Activated naive CD8-positive, alpha-beta T cell treated with anti-CD3 and anti-CD28 coated beads, Interleukin-2, amount 50 U/mL, for 24 hours (primary cell): ENCODE results near the gene GLRA3.
A peak's percentile ranks its signal among the peaks of the same experiment; 100 is the strongest.

Source experiments
- ATAC-seq: fragments of 150-1000 bp; cut with Tn5 transposase; one replicate; pipeline ENCODE4 v1.10.0; 2021
- DNase-seq: peaks from one replicate; pipeline ENCODE4 v3.0.0; 2021
- H3K27ac Mint-ChIP-seq: one replicate; pipeline ENCODE4 v1.8.0; 2021; ENCODE audit warnings: mild to moderate bottlenecking, mixed read lengths
- H3K27me3 Mint-ChIP-seq: one replicate; pipeline ENCODE4 v1.8.0; 2021; ENCODE audit warnings: mixed read lengths
- H3K36me3 Mint-ChIP-seq: one replicate; pipeline ENCODE4 v1.8.0; 2021; ENCODE audit warnings: low read depth, mixed read lengths
- H3K4me1 Mint-ChIP-seq: one replicate; pipeline ENCODE4 v1.8.0; 2021; ENCODE audit warnings: mixed read lengths
- H3K4me3 Mint-ChIP-seq: one replicate; pipeline ENCODE4 v1.8.0; 2021; ENCODE audit warnings: mild to moderate bottlenecking, moderate library complexity, mixed read lengths
- H3K9me3 Mint-ChIP-seq: one replicate; pipeline ENCODE4 v1.8.0; 2021; ENCODE audit warnings: mixed read lengths

The GLRA3 gene

DNA sequence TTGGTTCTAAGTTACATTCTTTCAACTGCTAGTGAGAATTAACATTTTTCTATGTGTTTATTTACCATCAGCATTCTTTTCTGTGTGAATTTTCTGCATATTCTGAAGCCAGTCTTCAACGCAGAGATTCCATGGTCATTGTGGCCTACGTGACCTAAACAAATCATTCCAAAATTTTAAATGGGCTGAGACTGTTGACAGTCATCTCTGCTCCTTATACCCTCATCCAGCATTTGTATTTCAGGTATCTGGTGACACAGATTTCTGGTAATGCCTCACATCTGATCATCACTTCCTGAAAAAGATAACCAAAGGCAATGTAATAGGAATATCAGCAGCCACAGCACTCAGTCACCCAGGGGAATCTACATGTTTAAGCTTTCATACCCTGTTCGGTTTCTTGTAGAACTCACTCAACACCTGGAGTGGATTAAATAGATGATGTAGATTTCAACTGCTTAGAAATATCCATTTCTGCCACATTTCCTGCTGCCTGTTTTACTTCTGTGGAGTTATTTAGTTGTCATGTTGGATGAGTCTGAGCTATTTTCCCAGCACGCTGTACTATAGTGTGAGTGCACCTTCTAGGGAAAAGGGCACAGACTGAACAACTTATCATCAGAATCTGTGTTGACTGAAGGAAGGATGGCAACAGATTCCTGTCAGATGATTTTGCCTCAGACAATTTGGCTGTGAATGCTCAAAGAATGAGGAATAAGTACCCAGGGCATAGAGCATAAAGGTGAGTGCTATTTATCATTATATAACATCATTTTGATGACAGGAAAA lies 233.7 kb downstream of the GLRA3 start:
- H3K36me3 Mint-ChIP-seq, result no peaks in the 10 kb centered on the region
- H3K9me3 Mint-ChIP-seq, result peaks cover 5% of the 10 kb centered on the region
- H3K4me3 Mint-ChIP-seq, result no peak overlapping the region
- ATAC-seq, result no peak
- no peak for DNase-seq
- no peak overlapping the region for H3K27ac Mint-ChIP-seq
- H3K4me1 Mint-ChIP-seq, result peaks cover 15% of the 10 kb centered on the region
- H3K27me3 Mint-ChIP-seq, result no peaks in the 10 kb centered on the region

GRCh38 chr4:174593701-174594100 lies 235.3 kb downstream of the GLRA3 start:
- ATAC-seq, result no peak
- Mint-ChIP-seq H3K4me3 (no peak overlapping the region), H3K27ac (no peak overlapping the region), H3K27me3 (no peaks in the 10 kb centered on the region), H3K4me1 (peaks cover 15% of the 10 kb centered on the region), H3K9me3 (peaks cover 5% of the 10 kb centered on the region), H3K36me3 (no peaks in the 10 kb centered on the region)
- DNase-seq, result no peak

- no peak for DNase-seq
- H3K4me3 Mint-ChIP-seq, result no peak overlapping the region
- H3K36me3 Mint-ChIP-seq, result no peaks in the 10 kb centered on the region
- H3K27ac Mint-ChIP-seq, result no peak overlapping the region
- ATAC-seq, result no peak
- peaks cover 5% of the 10 kb centered on the region for H3K9me3 Mint-ChIP-seq
- no peaks in the 10 kb centered on the region for H3K27me3 Mint-ChIP-seq
- H3K4me1 Mint-ChIP-seq, result peaks cover 15% of the 10 kb centered on the region
Measured at GRCh38 chr4:174592985-174593335, 236.1 kb downstream of the GLRA3 start.

- Mint-ChIP-seq H3K4me3 (no peak overlapping the region), H3K27me3 (no peaks in the 10 kb centered on the region), H3K36me3 (no peaks in the 10 kb centered on the region), H3K9me3 (peaks cover 5% of the 10 kb centered on the region), H3K27ac (no peak overlapping the region), H3K4me1 (peaks cover 15% of the 10 kb centered on the region)
- ATAC-seq (no peak), DNase-seq (no peak)
Measured at GRCh38 chr4:174592256-174592984, 236.6 kb downstream of the GLRA3 start.

DNA sequence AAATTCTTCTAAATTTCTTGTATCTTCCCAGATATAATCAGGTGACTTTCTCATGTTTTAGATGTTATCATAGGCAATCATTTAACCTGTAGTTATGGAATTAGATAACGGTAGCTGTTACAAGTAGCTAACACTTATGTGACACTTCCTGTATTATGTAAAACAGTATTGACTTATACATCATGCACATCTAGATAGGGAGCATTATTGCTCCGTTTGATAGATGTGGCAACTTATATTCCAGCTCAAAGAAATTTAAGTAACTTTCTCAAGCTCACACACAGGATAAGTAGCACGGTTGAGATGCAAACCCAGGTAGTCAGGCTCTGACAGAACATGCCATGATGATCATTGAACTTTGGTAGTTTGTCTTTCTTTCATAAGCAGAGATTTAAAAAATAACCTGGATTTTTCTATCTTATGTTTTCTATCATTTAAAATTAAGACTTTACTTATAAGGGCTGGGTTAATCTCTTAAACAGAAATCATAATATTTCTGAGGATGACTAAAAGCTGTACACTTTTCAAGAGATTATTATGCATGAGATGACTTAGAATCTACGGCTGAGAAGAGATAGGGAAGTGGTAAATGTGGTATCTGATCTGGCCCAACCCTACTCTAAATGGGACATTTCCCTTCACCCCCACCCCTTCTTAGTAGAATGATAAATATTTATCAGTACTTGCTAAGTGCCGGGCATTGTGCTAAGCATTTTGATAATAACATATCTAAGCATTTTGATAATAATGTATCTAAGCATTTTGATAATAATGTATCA lies 237.6 kb downstream of the GLRA3 start:
- H3K9me3 Mint-ChIP-seq, result peaks cover 5% of the 10 kb centered on the region
- H3K27me3 Mint-ChIP-seq, result no peaks in the 10 kb centered on the region
- ATAC-seq (peak; percentile 43), DNase-seq (no peak)
- no peak overlapping the region for H3K4me3 Mint-ChIP-seq
- H3K27ac Mint-ChIP-seq, result no peak overlapping the region
- H3K36me3 Mint-ChIP-seq, result no peaks in the 10 kb centered on the region
- H3K4me1 Mint-ChIP-seq, result peaks cover 15% of the 10 kb centered on the region

- Mint-ChIP-seq H3K4me3 (no peak overlapping the region), H3K9me3 (peaks cover 5% of the 10 kb centered on the region), H3K4me1 (peaks cover 15% of the 10 kb centered on the region), H3K27ac (no peak overlapping the region), H3K36me3 (no peaks in the 10 kb centered on the region), H3K27me3 (no peaks in the 10 kb centered on the region)
- ATAC-seq, result no peak
- DNase-seq, result no peak
Measured at GRCh38 chr4:174590336-174590735, 238.7 kb downstream of the GLRA3 start.
